ENCODE data around the gene CAMK2A.

The CAMK2A gene

DNA sequence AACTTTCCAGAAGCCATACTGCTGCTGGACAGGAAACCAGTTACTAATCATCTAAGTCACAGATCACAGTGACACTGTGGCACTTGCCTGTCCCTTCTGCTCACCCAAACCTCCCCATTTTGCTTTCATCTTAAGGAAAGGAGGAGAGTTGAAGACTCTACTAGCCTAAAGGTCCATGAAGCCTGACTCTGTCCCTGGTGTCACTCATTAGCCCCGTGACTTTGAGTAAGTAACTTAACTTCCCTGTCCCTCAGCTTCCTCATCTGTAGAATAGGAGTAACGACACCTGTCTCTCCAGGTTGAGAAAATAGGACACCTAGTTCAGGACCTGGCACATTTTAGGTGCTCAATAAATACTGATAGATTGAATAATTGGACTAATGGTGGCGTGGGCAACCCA lies 100.2 kb downstream of the CAMK2A start:
- TF ChIP-seq, protein P1, sequence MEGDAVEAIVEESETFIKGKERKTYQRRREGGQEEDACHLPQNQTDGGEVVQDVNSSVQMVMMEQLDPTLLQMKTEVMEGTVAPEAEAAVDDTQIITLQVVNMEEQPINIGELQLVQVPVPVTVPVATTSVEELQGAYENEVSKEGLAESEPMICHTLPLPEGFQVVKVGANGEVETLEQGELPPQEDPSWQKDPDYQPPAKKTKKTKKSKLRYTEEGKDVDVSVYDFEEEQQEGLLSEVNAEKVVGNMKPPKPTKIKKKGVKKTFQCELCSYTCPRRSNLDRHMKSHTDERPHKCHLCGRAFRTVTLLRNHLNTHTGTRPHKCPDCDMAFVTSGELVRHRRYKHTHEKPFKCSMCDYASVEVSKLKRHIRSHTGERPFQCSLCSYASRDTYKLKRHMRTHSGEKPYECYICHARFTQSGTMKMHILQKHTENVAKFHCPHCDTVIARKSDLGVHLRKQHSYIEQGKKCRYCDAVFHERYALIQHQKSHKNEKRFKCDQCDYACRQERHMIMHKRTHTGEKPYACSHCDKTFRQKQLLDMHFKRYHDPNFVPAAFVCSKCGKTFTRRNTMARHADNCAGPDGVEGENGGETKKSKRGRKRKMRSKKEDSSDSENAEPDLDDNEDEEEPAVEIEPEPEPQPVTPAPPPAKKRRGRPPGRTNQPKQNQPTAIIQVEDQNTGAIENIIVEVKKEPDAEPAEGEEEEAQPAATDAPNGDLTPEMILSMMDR (conservative IDR thresholded peaks at IDR 0.05; ENCODE audit: low read depth), result no peak
- POLR2A ChIA-PET (ENCODE audit: low non-redundant PET), result no interaction called here
- CTCF ChIA-PET, result interaction anchor here (0.6 to 1.0 kb wide), 2 partner anchors 27 to 1031 kb away, joined by 3 read pairs; no protein-coding TSS in a partner anchor
- no peak overlapping the region for H3K27ac ChIP-seq
- DNase-seq (ENCODE audit: low spot score), result no peak

DNA sequence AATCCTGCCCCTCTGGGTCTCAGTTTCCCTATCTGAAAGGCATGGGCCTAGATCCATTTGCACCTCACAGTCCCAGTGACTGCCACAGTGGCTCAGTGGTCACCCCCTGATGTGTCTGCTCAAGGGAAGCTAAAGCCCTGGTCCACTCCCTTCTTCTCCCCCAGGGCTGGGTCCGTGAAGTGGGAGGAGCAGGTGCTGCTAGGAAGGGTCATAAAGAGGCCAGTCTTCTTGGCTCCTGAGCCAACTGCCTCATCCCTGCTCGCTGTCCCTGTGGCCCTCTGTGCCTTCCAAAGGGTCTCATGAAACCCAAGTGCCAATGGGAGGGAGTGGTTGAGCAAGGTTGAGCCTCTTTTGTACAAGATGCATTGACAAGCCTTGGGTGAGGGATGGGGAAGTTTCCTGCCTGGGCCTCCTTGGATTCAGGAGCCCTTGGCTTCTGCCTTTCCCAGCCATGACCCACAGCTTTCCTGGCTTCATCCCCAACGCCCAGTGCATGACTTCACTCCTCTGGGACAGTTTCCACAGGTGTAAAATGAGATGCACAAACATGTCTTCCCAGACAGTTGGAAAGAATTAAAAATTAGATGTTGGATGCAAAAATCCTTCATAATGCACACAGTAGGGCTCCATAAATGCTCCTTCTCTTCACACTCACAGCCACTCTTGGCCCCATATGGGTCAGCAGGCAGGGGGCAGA lies 101.3 kb downstream of the CAMK2A start:
- POLR2A ChIA-PET (ENCODE audit: low non-redundant PET), result no interaction called here
- CTCF ChIA-PET, result interaction anchor here (0.6 to 1.0 kb wide), 3 partner anchors 26 to 85 kb away, joined by 3 read pairs; no protein-coding TSS in a partner anchor
- H3K27ac ChIP-seq, result no peak overlapping the region
- no peak for DNase-seq (ENCODE audit: low spot score)
- TF ChIP-seq, protein P1 (conservative IDR thresholded peaks at IDR 0.05; ENCODE audit: low read depth), result no peak

DNA sequence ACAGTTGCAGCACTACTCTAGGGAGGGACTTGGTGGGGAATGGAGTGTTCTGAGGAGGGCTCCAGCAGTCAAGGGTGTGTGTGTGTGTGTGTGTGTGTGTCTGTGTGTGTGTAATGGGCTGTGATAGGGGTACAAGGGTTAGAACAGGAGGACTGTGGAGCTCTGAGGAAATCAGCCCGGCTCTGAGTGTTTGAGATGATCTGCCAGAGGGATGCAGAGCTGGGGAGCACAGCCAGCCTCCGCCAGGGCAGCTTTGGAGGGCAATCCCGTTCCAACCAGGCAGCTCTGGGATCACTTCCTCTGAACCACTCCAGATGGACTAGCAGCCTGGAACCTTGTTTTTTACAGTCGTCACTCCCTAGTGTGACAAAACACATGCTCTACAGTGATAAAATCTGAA lies 102.7 kb downstream of the CAMK2A start:
- ChIA-PET POLR2A (ENCODE audit: low non-redundant PET) (no interaction called here), CTCF (interaction anchor here (1.0 kb wide), 1 partner anchor 9 kb away, joined by 3 read pairs; no protein-coding TSS in a partner anchor)
- DNase-seq (ENCODE audit: low spot score), result no peak
- TF ChIP-seq, protein P1 (conservative IDR thresholded peaks at IDR 0.05; ENCODE audit: low read depth), result no peak
- no peak overlapping the region for H3K27ac ChIP-seq

DNA sequence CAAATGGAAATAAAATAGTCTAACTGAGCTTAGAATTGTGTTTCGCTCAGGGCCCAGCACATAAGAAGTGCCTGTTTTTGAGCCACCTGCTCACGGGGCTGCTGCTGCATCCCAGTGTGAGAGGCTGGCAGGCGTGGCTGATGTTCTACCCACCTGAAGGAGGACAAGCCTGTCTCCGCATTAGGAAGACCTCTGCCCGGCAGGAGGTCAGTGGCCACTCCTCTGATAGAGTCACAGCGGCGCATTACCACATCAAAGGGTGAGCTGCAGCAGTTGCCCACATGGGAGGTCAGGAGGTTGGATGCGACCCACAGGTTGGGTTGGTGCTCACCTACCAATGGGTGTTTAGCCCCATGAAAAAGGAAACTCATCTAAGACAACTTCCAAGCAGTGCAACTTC lies 103.4 kb downstream of the CAMK2A start:
- ChIA-PET POLR2A (ENCODE audit: low non-redundant PET) (no interaction called here), CTCF (interaction anchor here (1.0 kb wide), 1 partner anchor 9 kb away, joined by 3 read pairs; no protein-coding TSS in a partner anchor)
- DNase-seq (ENCODE audit: low spot score), result no peak
- TF ChIP-seq, protein P1 (conservative IDR thresholded peaks at IDR 0.05; ENCODE audit: low read depth), result no peak
- H3K27ac ChIP-seq, result no peak overlapping the region

DNA sequence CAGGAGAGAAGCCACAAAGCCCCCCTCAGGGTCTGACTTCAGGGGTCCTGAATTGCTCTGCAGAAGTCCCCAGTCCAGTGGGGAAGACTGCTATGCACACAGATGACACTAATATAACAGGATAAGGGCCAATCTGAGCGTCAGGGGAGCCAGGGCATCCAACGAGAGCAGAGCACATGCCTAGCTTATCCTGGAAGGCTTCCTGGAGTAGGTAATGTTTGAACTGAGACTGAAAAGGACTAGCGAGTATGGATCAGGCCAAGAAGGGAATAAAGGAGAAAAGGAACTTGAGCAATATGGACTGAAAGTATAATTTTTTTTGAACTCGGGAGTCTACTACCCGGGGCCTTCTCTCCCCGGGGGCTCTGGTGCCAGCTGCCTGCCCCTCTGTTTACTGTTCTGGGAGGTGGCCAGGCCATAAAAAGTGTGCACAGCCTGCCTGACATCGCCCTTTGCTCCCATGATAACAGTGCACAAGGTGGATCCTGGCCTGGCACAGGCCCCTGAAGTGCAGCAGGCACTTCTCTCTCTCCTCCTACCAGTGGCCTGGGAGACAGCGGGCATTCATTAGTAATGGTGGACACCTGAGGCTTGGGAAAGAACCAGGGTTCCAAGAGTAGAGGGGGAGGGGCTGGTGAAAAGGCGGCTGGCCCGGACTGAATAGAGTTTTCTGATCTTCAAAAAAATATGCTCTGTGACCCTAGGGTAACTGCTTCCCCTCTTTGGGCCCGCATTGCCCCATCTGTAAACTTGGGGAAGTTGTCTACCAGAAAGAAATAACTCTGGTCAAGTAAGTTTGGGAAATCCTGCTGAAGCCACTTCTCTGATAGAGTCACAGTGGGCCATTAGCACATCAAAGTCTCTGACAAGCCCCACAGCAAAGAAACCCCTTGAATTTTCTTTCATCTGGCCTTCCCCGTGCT lies 104.3 kb downstream of the CAMK2A start:
- TF ChIP-seq, protein P1 (conservative IDR thresholded peaks at IDR 0.05; ENCODE audit: low read depth), result no peak
- no peak overlapping the region for H3K27ac ChIP-seq
- ChIA-PET POLR2A (ENCODE audit: low non-redundant PET) (no interaction called here), CTCF (no interaction called here)
- DNase-seq (ENCODE audit: low spot score), result no peak

- no peak for DNase-seq (ENCODE audit: low spot score)
- TF ChIP-seq, protein P1 (conservative IDR thresholded peaks at IDR 0.05; ENCODE audit: low read depth), result no peak
- no peak overlapping the region for H3K27ac ChIP-seq
- POLR2A ChIA-PET (ENCODE audit: low non-redundant PET), result no interaction called here
- CTCF ChIA-PET, result interaction anchor here (0.7 kb wide), 2 partner anchors 332 to 568 kb away, joined by 3 read pairs; no protein-coding TSS in a partner anchor
Measured at GRCh38 chr5:150184006-150184405, 105.6 kb downstream of the CAMK2A start.

All from RWPE1 (cell line).